Thymus (tissue), 11 donors: ENCODE data around the gene MAPRE3. TPM values are rescaled to one million over a fixed set of nuclear protein-coding genes. Genes with fewer than 3 reads are reported as not detected.

Experiments
- DNase-seq, 9 donors: peaks; one replicate each; pipeline ENCODE4 v3.0.0-alpha.2; 2013; ENCODE audit warnings: low spot score in 9 of 9, low read depth in 6 of 9, missing footprints in 1 of 9
- H3K27ac ChIP-seq, 2 donors: one replicate each; pipeline ENCODE4 v1.5.1; 2013; ENCODE audit warnings: control low read depth in 1 of 2, low read depth in 1 of 2, low read length in 1 of 2, mild to moderate bottlenecking in 1 of 2, moderate library complexity in 1 of 2
- H3K27me3 ChIP-seq, 2 donors: one replicate each; pipeline ENCODE4 v1.5.1; 2013; ENCODE audit warnings: low read length in 1 of 2; ENCODE audit not compliant: control insufficient read depth in 2 of 2, insufficient read depth in 1 of 2
- H3K36me3 ChIP-seq, 2 donors: one replicate each; pipeline ENCODE4 v1.5.1; 2013; ENCODE audit warnings: low read length in 1 of 2, mild to moderate bottlenecking in 1 of 2, moderate library complexity in 1 of 2; ENCODE audit not compliant: control insufficient read depth in 2 of 2, insufficient read depth in 2 of 2
- H3K4me1 ChIP-seq, 2 donors: one replicate each; pipeline ENCODE4 v1.5.1; 2013; ENCODE audit warnings: low read length in 2 of 2; ENCODE audit not compliant: control insufficient read depth in 2 of 2, insufficient read depth in 2 of 2
- H3K4me3 ChIP-seq, 2 donors: one replicate each; pipeline ENCODE4 v1.5.1; 2013; ENCODE audit warnings: low read length in 2 of 2, control low read depth in 1 of 2, mild to moderate bottlenecking in 1 of 2
- H3K9me3 ChIP-seq, 2 donors: one replicate each; pipeline ENCODE4 v1.5.1; 2013; ENCODE audit warnings: low read length in 1 of 2, mild to moderate bottlenecking in 1 of 2; ENCODE audit not compliant: control insufficient read depth in 2 of 2, insufficient read depth in 1 of 2
- WGBS: extraction: QIAGEN DNeasy Blood & Tissue Kit; methylation state at CpG from one replicate; pipeline ENCODE4 v1.1.7; 2013; 5-methylcytosine and 5-hydroxymethylcytosine counted together
- polyA plus RNA-seq: library from polyadenylated mRNA; stranded (reverse); fragments of 200-250 nt; gene quantifications from one replicate; pipeline ENCODE4 v1.2.3, GENCODE V29; 2013
- total RNA-seq: library from RNA; stranded (reverse); fragments of 120-200 nt; gene quantifications from one replicate; pipeline ENCODE4 v1.2.4, GENCODE V29; 2013
- donor health status: healthy.

MAPRE3 gene
- total and polyA plus RNA-seq, 2 donors: 0.99 to 17.0 TPM

DNA sequence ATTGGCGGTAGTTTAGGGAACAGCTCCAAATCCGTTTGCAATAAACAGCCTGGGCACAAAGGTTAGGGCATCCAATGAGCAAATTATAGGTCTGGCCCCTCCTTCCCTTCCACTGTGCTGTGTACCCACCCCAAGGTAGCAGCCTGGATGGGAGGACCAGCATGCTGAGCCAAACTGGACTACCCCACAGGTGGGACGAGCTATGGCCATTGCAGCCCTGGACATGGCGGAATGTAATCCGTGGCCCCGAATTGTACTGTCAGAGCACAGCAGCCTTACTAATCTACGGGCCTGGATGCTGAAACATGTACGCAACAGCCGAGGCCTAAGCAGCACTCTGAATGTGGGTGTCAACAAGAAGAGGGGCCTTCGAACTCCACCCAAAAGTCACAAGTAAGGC, 87.8 kb downstream of the MAPRE3 start:
- H3K27ac ChIP-seq: no peak overlapping the region
- DNase-seq: no peak
- WGBS: 99% methylated on average over 10 of the region's 10 CpGs
- no peaks in the 10 kb centered on the region for H3K27me3 ChIP-seq
- H3K36me3 ChIP-seq: peaks cover 59 to 60% of the 10 kb centered on the region in 2 donors
- H3K4me1 ChIP-seq: no peaks in the 10 kb centered on the region
- H3K4me3 ChIP-seq: no peak overlapping the region
- no peaks in the 10 kb centered on the region for H3K9me3 ChIP-seq

DNA sequence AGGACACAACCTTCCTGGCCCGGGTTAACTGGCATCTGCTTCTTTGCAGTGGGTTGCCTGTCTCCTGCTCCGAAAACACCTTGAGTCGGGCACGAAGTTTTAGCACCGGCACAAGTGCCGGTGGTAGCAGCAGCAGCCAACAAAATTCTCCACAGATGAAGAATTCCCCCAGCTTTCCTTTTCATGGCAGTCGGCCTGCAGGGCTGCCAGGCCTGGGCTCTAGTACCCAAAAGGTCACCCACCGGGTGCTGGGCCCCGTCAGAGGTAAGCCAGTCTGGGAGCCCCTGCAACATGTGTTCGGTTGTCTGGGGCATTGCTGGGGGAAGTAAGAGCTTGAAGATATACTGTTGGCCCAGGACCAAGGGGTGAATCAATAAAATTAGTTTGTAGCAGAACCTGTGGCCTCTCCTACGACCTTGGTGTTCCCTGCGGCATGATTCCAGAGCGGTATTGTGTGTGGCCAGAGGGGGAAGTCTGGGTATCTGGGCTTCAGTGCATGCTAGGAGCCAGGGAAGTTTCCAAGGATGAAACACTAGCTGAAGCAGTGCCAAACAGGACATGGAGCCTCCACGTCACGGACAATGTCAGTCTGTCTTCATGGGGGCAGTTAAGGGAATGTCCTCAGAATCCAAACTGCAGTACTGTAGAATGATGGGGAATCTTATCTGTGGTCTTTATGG, 88.8 kb downstream of the MAPRE3 start:
- DNase-seq: no peak
- H3K27ac ChIP-seq: no peak overlapping the region

DNA sequence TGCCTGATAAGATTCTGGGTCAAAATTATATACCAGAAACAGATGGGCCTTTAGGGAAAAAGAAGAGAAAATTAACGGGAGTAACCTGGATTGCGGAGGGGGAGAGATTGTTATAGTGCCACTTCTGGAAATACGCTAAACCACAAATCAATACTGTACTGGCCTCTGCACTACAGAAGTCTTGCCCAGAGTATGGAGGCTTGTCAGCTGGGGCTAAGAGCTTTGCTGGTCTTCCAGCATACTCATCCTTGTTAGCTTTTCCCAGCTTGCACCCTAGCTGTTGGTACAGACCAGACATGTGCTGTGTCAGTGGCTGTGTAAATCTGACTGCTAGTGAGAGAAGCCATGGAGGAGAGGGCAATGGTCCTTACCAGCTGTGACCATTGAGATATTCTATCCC, 89.9 kb downstream of the MAPRE3 start:
- Histone ChIP-seq H3K9me3 (no peaks in the 10 kb centered on the region), H3K4me1 (no peaks in the 10 kb centered on the region), H3K27ac (no peak overlapping the region), H3K4me3 (no peak overlapping the region), H3K27me3 (no peaks in the 10 kb centered on the region), H3K36me3 (peaks cover 44 to 45% of the 10 kb centered on the region in 2 donors)
- no peak for DNase-seq
- 98% methylated on average over 3 of the region's 3 CpGs for WGBS

More for the DNA sequence above, 88.8 kb downstream of the MAPRE3 start:
- H3K36me3 ChIP-seq: peaks cover 48 to 53% of the 10 kb centered on the region in 2 donors
- H3K27me3 ChIP-seq: no peaks in the 10 kb centered on the region
- no peaks in the 10 kb centered on the region for H3K4me1 ChIP-seq
- H3K9me3 ChIP-seq: no peaks in the 10 kb centered on the region
- WGBS: 96% methylated on average over 15 of the region's 15 CpGs
- no peak overlapping the region for H3K4me3 ChIP-seq

DNA sequence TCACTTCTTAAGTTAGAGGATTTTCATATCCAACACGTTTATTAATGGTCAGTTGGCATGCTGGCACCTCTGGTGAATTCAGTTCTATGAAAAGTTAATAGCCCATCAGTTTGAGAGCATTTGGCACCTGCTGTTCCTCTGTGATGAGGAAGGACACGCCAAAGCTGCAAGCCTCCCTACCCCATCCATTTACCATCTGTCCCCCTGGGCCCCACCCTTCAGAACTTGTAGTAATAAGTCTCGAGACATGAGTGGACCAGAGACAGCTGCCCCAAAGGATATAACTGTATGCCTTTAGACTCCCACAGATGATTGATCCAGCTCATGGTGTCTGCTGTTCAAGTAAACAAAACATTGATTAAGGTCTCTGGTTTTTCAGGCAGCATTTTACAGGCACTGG, 94.7 kb downstream of the MAPRE3 start:
- Histone ChIP-seq H3K4me1 (peaks cover 4 to 5% of the 10 kb centered on the region in 2 donors), H3K27ac (no peak overlapping the region), H3K9me3 (no peaks in the 10 kb centered on the region), H3K27me3 (no peaks in the 10 kb centered on the region), H3K4me3 (no peak overlapping the region), H3K36me3 (peaks cover 42 to 47% of the 10 kb centered on the region in 2 donors)
- 99% methylated on average over 3 of the region's 3 CpGs for WGBS
- DNase-seq: no peak

DNA sequence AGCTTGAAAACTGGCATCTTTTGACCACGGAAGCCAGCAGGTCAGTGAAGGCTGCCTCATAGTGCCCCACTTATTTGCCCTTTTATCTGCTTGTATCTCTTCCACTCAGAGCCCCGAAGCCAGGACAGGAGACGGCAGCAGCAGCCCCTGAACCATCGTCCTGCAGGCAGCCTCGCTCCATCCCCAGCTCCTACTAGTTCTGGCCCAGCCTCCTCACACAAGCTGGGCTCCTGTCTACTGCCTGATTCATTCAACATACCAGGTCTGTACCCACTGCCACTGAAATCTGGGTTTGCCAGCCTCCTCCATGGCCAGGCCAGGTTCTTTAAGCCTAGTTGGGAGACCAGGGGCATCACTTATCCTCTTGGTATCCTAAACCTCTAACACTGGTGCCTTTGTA, 96.9 kb downstream of the MAPRE3 start:
- H3K27ac ChIP-seq: no peak overlapping the region
- H3K36me3 ChIP-seq: peaks cover 39 to 42% of the 10 kb centered on the region in 2 donors
- DNase-seq: no peak
- no peaks in the 10 kb centered on the region for H3K9me3 ChIP-seq
- 99% methylated on average over 5 of the region's 5 CpGs for WGBS
- peaks cover 11 to 22% of the 10 kb centered on the region in 2 donors for H3K4me1 ChIP-seq
- no peaks in the 10 kb centered on the region for H3K27me3 ChIP-seq
- no peak overlapping the region for H3K4me3 ChIP-seq

DNA sequence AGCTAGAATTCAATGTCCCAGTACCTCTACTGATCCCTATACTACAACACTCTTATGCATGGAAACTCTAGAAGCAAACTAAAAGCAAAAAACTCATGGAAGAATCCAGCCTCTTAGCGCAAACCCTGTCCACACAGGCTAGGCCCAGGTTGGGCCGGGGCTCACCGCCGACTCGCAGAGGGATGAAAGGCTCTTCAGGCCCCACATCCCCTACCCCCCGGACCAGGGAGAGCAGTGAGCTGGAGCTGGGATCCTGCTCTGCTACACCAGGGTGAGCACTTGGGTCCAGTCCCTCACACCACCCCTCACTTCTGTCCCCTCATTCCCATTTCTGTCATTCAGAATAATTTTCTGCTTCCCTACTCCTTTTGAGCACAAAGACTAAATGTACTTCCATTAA, 99.0 kb downstream of the MAPRE3 start:
- DNase-seq: no peak
- H3K27me3 ChIP-seq: no peaks in the 10 kb centered on the region
- peaks cover 11 to 36% of the 10 kb centered on the region in 2 donors for H3K4me1 ChIP-seq
- WGBS: 98% methylated on average over 6 of the region's 6 CpGs
- no peak overlapping the region for H3K27ac ChIP-seq
- H3K36me3 ChIP-seq: peaks cover 35 to 39% of the 10 kb centered on the region in 2 donors
- H3K9me3 ChIP-seq: no peaks in the 10 kb centered on the region
- no peak overlapping the region for H3K4me3 ChIP-seq

DNA sequence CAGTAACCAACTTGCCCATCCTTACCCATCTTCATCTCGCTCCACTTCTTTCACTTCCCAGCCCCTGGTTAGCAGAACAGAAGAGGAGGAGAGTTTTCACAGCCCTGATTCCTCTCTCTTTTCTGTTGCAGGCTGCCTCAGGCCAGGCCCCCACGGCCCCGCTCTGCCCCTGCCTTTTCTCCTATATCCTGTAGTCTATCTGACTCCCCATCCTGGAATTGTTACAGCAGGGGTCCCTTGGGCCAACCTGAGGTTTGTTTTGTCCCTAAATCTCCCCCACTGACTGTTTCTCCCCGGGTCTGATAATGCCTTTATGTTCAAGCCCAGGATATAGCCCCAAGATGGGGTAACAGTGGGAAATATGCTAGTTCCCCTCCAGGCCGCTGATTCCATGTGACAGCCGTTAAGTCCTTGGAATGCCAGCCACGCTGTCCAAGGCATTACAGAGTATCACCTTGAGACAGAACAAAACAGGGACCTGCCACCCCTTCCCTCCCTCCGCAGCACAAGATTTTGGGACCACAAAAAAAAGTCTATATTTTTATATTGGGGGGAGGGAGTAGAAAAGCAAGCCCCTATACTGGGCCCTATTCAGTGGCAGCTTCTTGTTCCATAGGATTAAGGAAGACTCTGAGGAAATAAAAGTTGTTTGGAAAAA, 99.7 kb downstream of the MAPRE3 start:
- Histone ChIP-seq H3K27me3 (no peaks in the 10 kb centered on the region), H3K9me3 (no peaks in the 10 kb centered on the region), H3K4me3 (peak overlapping the region in 1 of 2 donors; percentile 96), H3K27ac (no peak overlapping the region), H3K36me3 (peaks cover 33 to 36% of the 10 kb centered on the region in 2 donors), H3K4me1 (peaks cover 15 to 42% of the 10 kb centered on the region in 2 donors)
- WGBS: 92% methylated on average over 8 of the region's 8 CpGs
- no peak for DNase-seq

DNA sequence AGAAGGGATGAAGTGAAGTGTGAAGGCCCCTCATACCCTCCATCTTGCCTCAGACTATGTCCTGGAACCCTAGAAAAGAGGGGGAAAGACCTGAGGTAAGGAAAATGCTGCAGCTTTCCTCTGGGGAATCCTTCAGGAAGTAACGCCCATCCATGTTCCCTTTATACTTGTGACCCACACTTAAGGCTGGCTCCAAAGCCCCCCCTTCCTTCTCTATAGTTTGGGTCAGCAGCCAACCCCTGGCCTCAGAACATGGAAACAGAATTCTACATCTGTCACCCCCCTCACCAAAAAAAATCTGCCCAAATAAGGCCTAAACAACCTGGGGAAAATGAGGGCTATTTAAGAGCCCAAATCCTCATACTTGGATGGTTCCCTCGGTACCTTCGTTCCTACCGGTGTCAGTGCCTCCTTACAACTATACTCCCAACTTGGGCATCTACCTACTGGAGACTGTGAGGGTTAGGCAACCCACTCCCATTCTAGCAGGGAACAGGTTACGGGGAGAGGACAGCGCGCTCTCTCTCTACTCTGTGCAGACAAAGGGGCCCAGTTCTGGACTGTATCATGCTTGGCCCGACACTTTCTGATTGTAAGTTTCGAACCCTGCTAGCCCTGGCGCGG, 100.3 kb downstream of the MAPRE3 start:
- H3K27me3 ChIP-seq: no peaks in the 10 kb centered on the region
- H3K4me1 ChIP-seq: peaks cover 20 to 49% of the 10 kb centered on the region in 2 donors
- peak overlapping the region; percentile 85 to 88 for H3K27ac ChIP-seq
- WGBS: 9% methylated on average over 11 of the region's 11 CpGs
- H3K9me3 ChIP-seq: no peaks in the 10 kb centered on the region
- peaks cover 33% of the 10 kb centered on the region in 2 donors for H3K36me3 ChIP-seq
- no peak for DNase-seq
- H3K4me3 ChIP-seq: peak overlapping the region; percentile 75 to 96
